Measurements from ENCODE around the gene RBL1.

DNA sequence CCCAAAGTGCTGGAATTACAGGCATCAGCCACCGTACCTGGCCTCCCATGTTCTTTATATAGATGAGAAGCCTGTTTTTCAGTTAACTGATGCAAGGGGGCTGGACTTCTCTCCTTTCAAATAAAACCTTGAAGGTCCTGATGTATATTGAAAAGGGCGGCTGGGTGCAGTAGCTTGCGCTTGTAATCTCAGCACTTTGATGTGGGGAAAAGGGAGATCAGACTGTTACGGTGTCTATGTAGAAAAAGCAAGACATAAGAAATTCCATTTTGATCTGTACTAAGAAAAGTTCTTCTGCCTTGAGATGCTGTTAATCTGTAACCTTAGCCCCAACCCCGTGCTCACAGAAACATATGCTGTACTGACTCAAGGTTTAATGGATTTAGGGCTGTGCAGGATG, 128.2 kb downstream of the RBL1 start:
- TF ChIP-seq, protein P1, sequence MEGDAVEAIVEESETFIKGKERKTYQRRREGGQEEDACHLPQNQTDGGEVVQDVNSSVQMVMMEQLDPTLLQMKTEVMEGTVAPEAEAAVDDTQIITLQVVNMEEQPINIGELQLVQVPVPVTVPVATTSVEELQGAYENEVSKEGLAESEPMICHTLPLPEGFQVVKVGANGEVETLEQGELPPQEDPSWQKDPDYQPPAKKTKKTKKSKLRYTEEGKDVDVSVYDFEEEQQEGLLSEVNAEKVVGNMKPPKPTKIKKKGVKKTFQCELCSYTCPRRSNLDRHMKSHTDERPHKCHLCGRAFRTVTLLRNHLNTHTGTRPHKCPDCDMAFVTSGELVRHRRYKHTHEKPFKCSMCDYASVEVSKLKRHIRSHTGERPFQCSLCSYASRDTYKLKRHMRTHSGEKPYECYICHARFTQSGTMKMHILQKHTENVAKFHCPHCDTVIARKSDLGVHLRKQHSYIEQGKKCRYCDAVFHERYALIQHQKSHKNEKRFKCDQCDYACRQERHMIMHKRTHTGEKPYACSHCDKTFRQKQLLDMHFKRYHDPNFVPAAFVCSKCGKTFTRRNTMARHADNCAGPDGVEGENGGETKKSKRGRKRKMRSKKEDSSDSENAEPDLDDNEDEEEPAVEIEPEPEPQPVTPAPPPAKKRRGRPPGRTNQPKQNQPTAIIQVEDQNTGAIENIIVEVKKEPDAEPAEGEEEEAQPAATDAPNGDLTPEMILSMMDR (IDR thresholded peaks at IDR 0.05): no peak
- no peak for TF ChIP-seq EZH2 (IDR thresholded peaks at IDR 0.05)
